Natural killer cell (primary cell): ENCODE measurements around the gene HSPG2. TPM values are rescaled to one million over a fixed set of nuclear protein-coding genes. Genes with fewer than 3 reads are reported as not detected.
"Not testable (repeated sequence)": the region's sequence is repeated elsewhere in the genome, so short reads cannot be mapped to it uniquely, and the experiment has no call there.

Experiments
- ATAC-seq, 3 donors: fragments of 150-1000 bp in 2 of 3; fragments of 200-7000 bp in 1 of 3; cut with Tn5 transposase; 1 replicate in 1 of 3; 2 replicates in 2 of 3; pipeline ENCODE4 v1.10.0; 2021; ENCODE audit warnings: mild to moderate bottlenecking in 2 of 3, moderate library complexity in 2 of 3
- DNase-seq, 2 donors: peaks; one replicate each; pipeline versions ENCODE4 v3.0.0 to v3.0.0-alpha.2; 2013 to 2021; ENCODE audit warnings: mixed read lengths in 1 of 2
- H3K27ac ChIP-seq: one replicate; pipeline ENCODE4 v1.5.1; 2013; ENCODE audit warnings: mild to moderate bottlenecking, low read length
- H3K27me3 ChIP-seq: one replicate; pipeline ENCODE4 v1.6.1; 2013; ENCODE audit warnings: low read length; ENCODE audit not compliant: control insufficient read depth, insufficient read depth
- H3K36me3 ChIP-seq: one replicate; pipeline ENCODE4 v1.6.1; 2013; ENCODE audit warnings: low read length; ENCODE audit not compliant: control insufficient read depth, insufficient read depth
- H3K4me1 ChIP-seq: one replicate; pipeline ENCODE4 v1.6.1; 2013; ENCODE audit warnings: low read length; ENCODE audit not compliant: control insufficient read depth, insufficient read depth
- H3K4me3 ChIP-seq: one replicate; pipeline ENCODE4 v1.5.1; 2013; ENCODE audit warnings: low read length
- H3K9me3 ChIP-seq: one replicate; pipeline ENCODE4 v1.6.1; 2013; ENCODE audit warnings: low read length; ENCODE audit not compliant: control insufficient read depth, insufficient read depth
- H3K27ac Mint-ChIP-seq, 2 donors: one replicate each; pipeline ENCODE4 v1.8.0; 2022; ENCODE audit warnings: mild to moderate bottlenecking in 2 of 2, mixed read lengths in 2 of 2, moderate library complexity in 1 of 2
- H3K27me3 Mint-ChIP-seq, 2 donors: one replicate each; pipeline ENCODE4 v1.8.0; 2022; ENCODE audit warnings: low read depth in 2 of 2, mixed read lengths in 2 of 2
- H3K36me3 Mint-ChIP-seq: one replicate; pipeline ENCODE4 v1.8.0; 2022; ENCODE audit warnings: mixed read lengths
- H3K4me1 Mint-ChIP-seq, 2 donors: one replicate each; pipeline ENCODE4 v1.8.0; 2022; ENCODE audit warnings: mixed read lengths in 2 of 2
- H3K4me3 Mint-ChIP-seq: one replicate; pipeline ENCODE4 v1.8.0; 2022; ENCODE audit warnings: mild to moderate bottlenecking, moderate library complexity, mixed read lengths
- H3K9me3 Mint-ChIP-seq, 2 donors: one replicate each; pipeline ENCODE4 v1.8.0; 2022; ENCODE audit warnings: mixed read lengths in 2 of 2
- CTCF ChIP-seq: fragments of 200-600 bp; IDR thresholded peaks from one replicate; pipeline ENCODE4 v1.8.0; 2022; ENCODE audit warnings: antibody characterized with exemption
- WGBS: methylation state at CpG from one replicate; pipeline ENCODE4 v1.1.7; 2013; ENCODE audit warnings: missing lambda C conversion rate; ENCODE audit not compliant: insufficient coverage; 5-methylcytosine and 5-hydroxymethylcytosine counted together
- intact Hi-C: fragments of 100-400 bp; cut with micrococcal nuclease; formaldehyde crosslinking; loops from one replicate; pipeline ENCODE4 v1.14.2; 2022
- total RNA-seq, 4 donors: library from RNA; stranded (reverse); fragments of 120-200 nt in 1 of 4; gene quantifications; one replicate each; pipeline versions ENCODE4 v1.2.3 to v1.2.4, GENCODE V29; 2013 to 2022

Gene HSPG2
- total RNA-seq, 3 donors from 2014 or later (not counting 1 experiment from before 2014, with no cell fraction given): 0.54 to 0.93 (median 0.90) TPM

- H3K36me3 ChIP-seq, H3K27me3 Mint-ChIP-seq, H3K9me3 ChIP-seq, H3K4me3 Mint-ChIP-seq, H3K27me3 ChIP-seq, H3K4me3 ChIP-seq, intact Hi-C loops, H3K27ac Mint-ChIP-seq, H3K4me1 Mint-ChIP-seq, H3K36me3 Mint-ChIP-seq, H3K4me1 ChIP-seq, H3K9me3 Mint-ChIP-seq, DNase-seq, ATAC-seq, H3K27ac ChIP-seq: not testable (repeated sequence)
- WGBS: 74% methylated on average over 4 of the region's 6 CpGs
These were observed 30.1 kb upstream of the HSPG2 start for GRCh38 chr1:21967216-21967615.

- intact Hi-C loops: no loop called here
- Histone ChIP-seq H3K27ac (no peak overlapping the region), H3K4me3 (no peak overlapping the region), H3K36me3 (no peaks in the 10 kb centered on the region), H3K9me3 (no peaks in the 10 kb centered on the region), H3K27me3 (no peaks in the 10 kb centered on the region), H3K4me1 (no peaks in the 10 kb centered on the region)
- peaks cover 4 to 5% of the 10 kb centered on the region in 2 donors for H3K4me1 Mint-ChIP-seq
- no peak overlapping the region for H3K27ac Mint-ChIP-seq
- no peak for DNase-seq
- no peak overlapping the region for H3K4me3 Mint-ChIP-seq
- no peak for ATAC-seq
- peaks cover 3 to 6% of the 10 kb centered on the region in 2 donors for H3K27me3 Mint-ChIP-seq
- H3K9me3 Mint-ChIP-seq: no peaks in the 10 kb centered on the region
- no peak for TF ChIP-seq CTCF
- no peaks in the 10 kb centered on the region for H3K36me3 Mint-ChIP-seq
- WGBS: 92% methylated on average over 15 of the region's 15 CpGs
These were observed 29.3 kb upstream of the HSPG2 start for GRCh38 chr1:21966247-21967000.

GRCh38 chr1:21963477-21964217 lies 26.5 kb upstream of the HSPG2 start:
- Histone ChIP-seq H3K27me3 (no peaks in the 10 kb centered on the region), H3K4me1 (no peaks in the 10 kb centered on the region), H3K27ac (no peak overlapping the region), H3K36me3 (no peaks in the 10 kb centered on the region), H3K4me3 (no peak overlapping the region), H3K9me3 (no peaks in the 10 kb centered on the region)
- Mint-ChIP-seq H3K36me3 (no peaks in the 10 kb centered on the region), H3K4me3 (no peak overlapping the region), H3K27me3 (peaks cover 3 to 6% of the 10 kb centered on the region in 2 donors), H3K4me1 (peaks cover 4 to 5% of the 10 kb centered on the region in 2 donors), H3K9me3 (no peaks in the 10 kb centered on the region), H3K27ac (no peak overlapping the region)
- WGBS: 56% methylated on average over 11 of the region's 11 CpGs
- ATAC-seq (peak; percentile 79 to 93 (median 91)), DNase-seq (peak; percentile 70 to 86)
- intact Hi-C loops: loop anchor here (1.0 to 5.0 kb wide), 2 partner anchors 260 to 456 kb away; partner anchors contain the start of gene ALPL
- peak; percentile 88 for TF ChIP-seq CTCF

GRCh38 chr1:21961799-21962198 lies 24.7 kb upstream of the HSPG2 start:
- no peaks in the 10 kb centered on the region for H3K36me3 ChIP-seq
- Mint-ChIP-seq H3K9me3 (no peaks in the 10 kb centered on the region), H3K36me3 (no peaks in the 10 kb centered on the region), H3K4me3 (no peak overlapping the region), H3K4me1 (peaks cover 5 to 10% of the 10 kb centered on the region in 2 donors), H3K27me3 (peaks cover 6 to 7% of the 10 kb centered on the region in 2 donors), H3K27ac (no peak overlapping the region)
- ATAC-seq (no peak), DNase-seq (no peak)
- H3K27me3 ChIP-seq: no peaks in the 10 kb centered on the region
- TF ChIP-seq CTCF: no peak
- intact Hi-C loops: loop anchor here (5.0 kb wide), 1 partner anchor 454 kb away; the partner anchor contains the start of gene ALPL
- H3K27ac ChIP-seq: no peak overlapping the region
- no peak overlapping the region for H3K4me3 ChIP-seq
- no peaks in the 10 kb centered on the region for H3K9me3 ChIP-seq
- H3K4me1 ChIP-seq: peaks cover 9% of the 10 kb centered on the region
- 72% methylated on average over 2 of the region's 2 CpGs for WGBS
